Measurements from ENCODE around the gene CILP2. TPM values are rescaled to one million over a fixed set of nuclear protein-coding genes. Genes with fewer than 3 reads are reported as not detected.

Gene CILP2
- total RNA-seq, 1 donor from 2014 or later = 0.12 TPM

DNA sequence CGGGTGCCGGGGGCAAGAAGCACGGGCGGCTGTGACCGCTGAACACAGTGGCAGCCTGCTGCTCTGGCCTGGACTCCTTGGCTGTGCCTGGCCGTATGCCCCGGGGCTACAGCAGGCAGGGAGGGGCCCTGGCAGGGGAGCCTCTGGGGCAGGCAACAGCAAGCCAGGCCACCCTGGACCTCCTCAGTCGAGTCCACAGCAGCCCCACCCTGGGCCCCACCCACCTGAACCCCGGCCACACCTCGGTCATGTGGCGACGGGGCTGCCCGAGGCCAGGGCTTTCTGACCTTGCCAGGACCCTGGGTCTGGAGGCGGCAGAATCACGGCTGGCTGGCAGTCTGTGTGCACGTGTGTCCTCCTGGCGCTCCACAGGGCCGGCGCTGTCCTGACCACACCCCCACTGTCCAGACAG is 8.7 kb downstream of the CILP2 start:
- no peak for TF ChIP-seq CTCF (IDR thresholded peaks at IDR 0.05)
- no peaks in the 10 kb centered on the region for H3K9me3 ChIP-seq
- no peak overlapping the region for H3K27ac ChIP-seq
- no peak overlapping the region for H3K4me3 ChIP-seq
- DNase-seq = no peak
- peaks cover 55% of the 10 kb centered on the region for H3K27me3 ChIP-seq (ENCODE audit: low read depth)
- intact Hi-C loops (cut with DNase I) = no loop called here
- ATAC-seq = no peak
- H3K4me1 ChIP-seq = no peaks in the 10 kb centered on the region
- no peaks in the 10 kb centered on the region for H3K36me3 ChIP-seq

GRCh38 chr19:19547674-19548336 is 9.7 kb downstream of the CILP2 start:
- no peak overlapping the region for H3K27ac ChIP-seq
- intact Hi-C loops (cut with DNase I) = no loop called here

GRCh38 chr19:19548915-19549759 is 11.1 kb downstream of the CILP2 start:
- Histone ChIP-seq H3K27ac (no peak overlapping the region), H3K9me3 (no peaks in the 10 kb centered on the region), H3K4me1 (no peaks in the 10 kb centered on the region), H3K27me3 (ENCODE audit: low read depth) (peaks cover 32% of the 10 kb centered on the region), H3K36me3 (no peaks in the 10 kb centered on the region), H3K4me3 (no peak overlapping the region)
- no peak for TF ChIP-seq CTCF (IDR thresholded peaks at IDR 0.05)
- ATAC-seq (no peak), DNase-seq (no peak)
- intact Hi-C loops (cut with DNase I) = no loop called here

More at GRCh38 chr19:19547674-19548336, 9.7 kb downstream of the CILP2 start:
- TF ChIP-seq CTCF (IDR thresholded peaks at IDR 0.05) = no peak
- no peaks in the 10 kb centered on the region for H3K4me1 ChIP-seq
- H3K9me3 ChIP-seq = no peaks in the 10 kb centered on the region
- DNase-seq = no peak
- ATAC-seq = no peak
- no peaks in the 10 kb centered on the region for H3K36me3 ChIP-seq
- no peak overlapping the region for H3K4me3 ChIP-seq
- H3K27me3 ChIP-seq (ENCODE audit: low read depth) = peaks cover 44% of the 10 kb centered on the region

DNA sequence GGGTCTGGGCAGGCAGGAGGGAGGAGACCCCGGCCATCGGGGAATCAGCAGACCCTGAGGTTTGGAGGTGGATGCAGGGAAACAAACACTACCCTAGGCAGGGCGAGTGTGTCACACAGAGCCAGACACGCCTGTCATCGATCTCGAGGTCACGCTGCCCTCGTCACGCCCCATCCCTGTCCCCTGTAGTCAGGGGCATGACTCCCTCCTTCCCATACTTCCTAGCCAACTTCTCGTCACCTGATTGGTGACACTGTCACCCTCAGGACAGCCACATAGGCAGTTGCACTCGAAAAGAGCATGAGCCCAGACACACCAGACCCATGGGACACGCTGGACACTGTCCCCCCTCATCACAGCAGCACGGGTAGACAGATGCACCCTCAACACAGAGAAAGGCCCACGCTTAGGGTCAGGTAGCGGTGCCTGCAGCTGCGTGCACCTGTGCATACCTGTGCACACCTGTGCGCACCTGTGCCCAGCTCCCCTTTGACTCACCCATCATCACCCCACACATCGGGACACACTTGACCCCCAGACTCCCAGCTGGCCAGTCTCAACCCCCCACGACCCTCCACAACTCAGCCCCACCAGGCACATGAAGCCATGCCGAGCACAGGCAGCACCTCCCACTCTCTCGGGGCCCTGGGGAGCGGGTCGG is 11.9 kb downstream of the CILP2 start:
- intact Hi-C loops (cut with DNase I) = no loop called here
- DNase-seq = no peak

More for the DNA sequence above, 11.9 kb downstream of the CILP2 start:
- no peak for ATAC-seq
- no peak for TF ChIP-seq CTCF (IDR thresholded peaks at IDR 0.05)
- Histone ChIP-seq H3K27me3 (ENCODE audit: low read depth) (peaks cover 29% of the 10 kb centered on the region), H3K27ac (no peak overlapping the region), H3K4me1 (no peaks in the 10 kb centered on the region), H3K9me3 (no peaks in the 10 kb centered on the region), H3K4me3 (no peak overlapping the region), H3K36me3 (no peaks in the 10 kb centered on the region)

All from lower lobe of right lung (tissue), 2 donors.